PFSK-1 (cell line): ENCODE results near the gene ATF7.

Source experiments
- POLR2AphosphoS5 ChIP-seq: IDR thresholded peaks from 2 replicates; pipeline ENCODE4 v1.6.1; 2012; ENCODE audit warnings: low read depth, mild to moderate bottlenecking, control low read depth, low read length, moderate library complexity
- REST ChIP-seq, 2 experiments: IDR thresholded peaks; 2 replicates each; pipeline versions ENCODE4 v1.6.1 to v1.8.0; 2011 to 2012; ENCODE audit warnings: low read depth in 2 of 2, low read length in 2 of 2, control low read depth in 1 of 2, inconsistent platforms in 1 of 2, mild to moderate bottlenecking in 1 of 2, moderate library complexity in 1 of 2; ENCODE audit not compliant: insufficient read depth in 1 of 2

GRCh38 chr12:53506881-53507602, 119.1 kb downstream of the ATF7 start, which contains the start of gene NPFF:
- no peak for TF ChIP-seq REST (IDR thresholded peaks at IDR 0.05; ENCODE audit: insufficient read depth in 1 of 2, low read depth in 2 of 2, low read length in 2 of 2)
- no peak for TF ChIP-seq POLR2AphosphoS5
